H1 (cell line): ENCODE measurements around the gene TMEM252. TPM values are rescaled to one million over a fixed set of nuclear protein-coding genes. Genes with fewer than 3 reads are reported as not detected.

Experiments
- CTCF ChIA-PET: fragments of 300-600 bp; sonication (Branson Sonifier 250); formaldehyde crosslinking; loops from one replicate; lab custom pipeline; 2021; ENCODE audit not compliant: partially characterized antibody; lab: Charles Lee
- POLR2A ChIA-PET: fragments of 300-600 bp; sonication (Branson Sonifier 250); formaldehyde crosslinking; loops from one replicate; lab custom pipeline; 2021; ENCODE audit warnings: inconsistent platforms; ENCODE audit not compliant: partially characterized antibody; lab: Charles Lee
- DNase-seq, 2 experiments: peaks; one replicate each; pipeline versions ENCODE4 v3.0.0 to v3.0.0-alpha.2; 2010 to 2022; ENCODE audit warnings: low spot score in 2 of 2, low read depth in 1 of 2, mixed read lengths in 1 of 2
- FAIRE-seq: peaks from 2 replicates; lab custom pipeline; 2011; peaks lifted over from hg19 to GRCh38; lab: Jason Lieb, UNC
- H2AFZ ChIP-seq: 2 replicates; pipeline ENCODE4 v1.8.1; 2012; ENCODE audit warnings: low read length, inconsistent platforms
- H2AK5ac ChIP-seq: 2 replicates; pipeline ENCODE4 v1.6.1; 2013; ENCODE audit warnings: low read depth, low read length
- H2BK120ac ChIP-seq: replicated peaks from 2 replicates; pipeline ENCODE3; 2013; ENCODE audit warnings: low read depth, low read length, inconsistent platforms
- H2BK12ac ChIP-seq: 2 replicates; pipeline ENCODE4 v1.6.1; 2013; ENCODE audit warnings: low read depth, low read length
- H2BK15ac ChIP-seq: 2 replicates; pipeline ENCODE4 v1.6.1; 2013; ENCODE audit warnings: low read length
- H2BK20ac ChIP-seq: 2 replicates; pipeline ENCODE4 v1.6.1; 2013; ENCODE audit warnings: low read length
- H2BK5ac ChIP-seq: 2 replicates; pipeline ENCODE4 v1.6.1; 2013; ENCODE audit warnings: low read depth, low read length
- H3K14ac ChIP-seq: 2 replicates; pipeline ENCODE4 v1.6.1; 2013; ENCODE audit warnings: inconsistent platforms; ENCODE audit not compliant: insufficient read length
- H3K18ac ChIP-seq: 2 replicates; pipeline ENCODE4 v1.6.1; 2013; ENCODE audit warnings: low read length; ENCODE audit errors: extremely low read depth
- H3K23ac ChIP-seq: 2 replicates; pipeline ENCODE4 v1.6.1; 2013; ENCODE audit warnings: inconsistent platforms; ENCODE audit not compliant: insufficient read length
- H3K23me2 ChIP-seq: 2 replicates; pipeline ENCODE4 v1.6.1; 2013; ENCODE audit warnings: low read depth, low read length
- H3K27ac ChIP-seq: 2 replicates; pipeline ENCODE4 v1.6.1; 2011; ENCODE audit warnings: low read depth, low read length, inconsistent platforms
- H3K27me3 ChIP-seq, 4 experiments: replicated peaks in 1 of 4; 1 replicate in 1 of 4; 2 replicates in 3 of 4; pipeline versions ENCODE4 v1.6.1 to v1.8.1; 2011 to 2013; ENCODE audit warnings: low read length in 3 of 4, mild to moderate bottlenecking in 3 of 4, inconsistent platforms in 2 of 4, mixed read lengths in 2 of 4, moderate library complexity in 1 of 4; ENCODE audit not compliant: control insufficient read depth in 3 of 4, insufficient read depth in 3 of 4; ENCODE audit errors: extremely low read depth in 1 of 4
- H3K36me3 ChIP-seq, 4 experiments: 2 replicates each; pipeline versions ENCODE4 v1.6.1 to v1.8.1; 2011 to 2013; ENCODE audit warnings: mild to moderate bottlenecking in 4 of 4, low read length in 3 of 4, moderate library complexity in 2 of 4, control low read depth in 1 of 4, inconsistent platforms in 1 of 4; ENCODE audit not compliant: insufficient read depth in 4 of 4, control insufficient read depth in 2 of 4
- H3K4ac ChIP-seq: replicated peaks from 2 replicates; pipeline ENCODE3; 2013; ENCODE audit warnings: low read length, low read depth, mixed read lengths, inconsistent platforms; ENCODE audit not compliant: insufficient read length
- H3K4me1 ChIP-seq, 4 experiments: replicated peaks in 1 of 4; 1 replicate in 1 of 4; 2 replicates in 3 of 4; pipeline versions ENCODE4 v1.6.1 to v1.8.1; 2011 to 2013; ENCODE audit warnings: low read length in 3 of 4, inconsistent platforms in 2 of 4, mixed read lengths in 1 of 4; ENCODE audit not compliant: insufficient read depth in 4 of 4, control insufficient read depth in 3 of 4
- H3K4me2 ChIP-seq, 2 experiments: 2 replicates each; pipeline versions ENCODE4 v1.6.1 to v1.8.1; 2011 to 2013; ENCODE audit warnings: low read depth in 2 of 2, low read length in 2 of 2, control low read depth in 1 of 2, inconsistent platforms in 1 of 2, mild to moderate bottlenecking in 1 of 2; ENCODE audit not compliant: insufficient read depth in 1 of 2
- H3K4me3 ChIP-seq, 4 experiments: fragments of 200-600, 300-600 bp in 1 of 4; sonication (generic), shearing (Covaris generic), sonication (Bioruptor Twin) in 1 of 4; 2 replicates each; pipeline versions ENCODE4 v1.5.1 to v1.8.1; 2011 to 2016; ENCODE audit warnings: low read length in 4 of 4, low read depth in 3 of 4, control low read depth in 2 of 4, inconsistent platforms in 2 of 4, mild to moderate bottlenecking in 2 of 4, mixed read lengths in 1 of 4, moderate library complexity in 1 of 4; ENCODE audit not compliant: insufficient read depth in 2 of 4; ENCODE audit errors: extremely low read depth in 1 of 4
- H3K56ac ChIP-seq: replicated peaks from 2 replicates; pipeline ENCODE3; 2013; ENCODE audit warnings: low read depth, mild to moderate bottlenecking, mixed read lengths, low read length, inconsistent platforms; ENCODE audit not compliant: insufficient read length
- H3K79me1 ChIP-seq: 2 replicates; pipeline ENCODE4 v1.6.1; 2013; ENCODE audit warnings: low read depth, low read length, control low read depth
- H3K79me2 ChIP-seq, 2 experiments: 2 replicates each; pipeline versions ENCODE4 v1.6.1 to v1.8.1; 2012 to 2013; ENCODE audit warnings: low read length in 2 of 2, mild to moderate bottlenecking in 2 of 2, inconsistent platforms in 1 of 2; ENCODE audit not compliant: insufficient read depth in 2 of 2, control insufficient read depth in 1 of 2
- H3K9ac ChIP-seq, 4 experiments: replicated peaks in 1 of 4; 1 replicate in 1 of 4; 2 replicates in 3 of 4; pipeline versions ENCODE4 v1.6.1 to v1.8.1; 2011 to 2013; ENCODE audit warnings: low read depth in 3 of 4, low read length in 3 of 4, control low read depth in 2 of 4, mild to moderate bottlenecking in 2 of 4, moderate library complexity in 2 of 4, inconsistent platforms in 1 of 4; ENCODE audit errors: extremely low read depth in 1 of 4
- H3K9me3 ChIP-seq, 2 experiments: 2 replicates each; pipeline versions ENCODE4 v1.6.1 to v1.8.1; 2012 to 2013; ENCODE audit warnings: mild to moderate bottlenecking in 2 of 2, moderate library complexity in 2 of 2, control low read depth in 1 of 2, inconsistent platforms in 1 of 2, low read depth in 1 of 2, low read length in 1 of 2, mixed read lengths in 1 of 2; ENCODE audit not compliant: insufficient read depth in 2 of 2
- H4K20me1 ChIP-seq, 2 experiments: replicated peaks in 1 of 2; 2 replicates each; pipeline versions ENCODE3 to v1.8.1; 2011 to 2013; ENCODE audit warnings: inconsistent platforms in 2 of 2, low read length in 2 of 2, mild to moderate bottlenecking in 1 of 2; ENCODE audit not compliant: insufficient read depth in 2 of 2, control insufficient read depth in 1 of 2
- H4K5ac ChIP-seq: 2 replicates; pipeline ENCODE4 v1.6.1; 2013; ENCODE audit warnings: low read length, low read depth, mixed read lengths, inconsistent platforms; ENCODE audit not compliant: insufficient read length
- H4K8ac ChIP-seq: 2 replicates; pipeline ENCODE4 v1.8.0; 2013; ENCODE audit warnings: mild to moderate bottlenecking, moderate library complexity, low read length, inconsistent platforms; ENCODE audit not compliant: insufficient read depth; ENCODE audit errors: extremely low read depth
- H4K91ac ChIP-seq: replicated peaks from 2 replicates; pipeline ENCODE3; 2013; ENCODE audit warnings: low read length, mixed read lengths, inconsistent platforms; ENCODE audit not compliant: insufficient read length
- BACH1 ChIP-seq: IDR thresholded peaks from 2 replicates; pipeline ENCODE4 v1.6.1; 2012; ENCODE audit warnings: low read length, improper control_type of control experiment
- BCL11A ChIP-seq, 2 experiments: IDR thresholded peaks; one replicate each; pipeline ENCODE4 v1.6.1; 2011; ENCODE audit warnings: low read depth in 2 of 2, low read length in 2 of 2, mild to moderate bottlenecking in 2 of 2
- CHD1 ChIP-seq: IDR thresholded peaks from 2 replicates; pipeline ENCODE4 v1.6.1; 2012; ENCODE audit warnings: low read depth, low read length, improper control_type of control experiment
- GTF2F1 ChIP-seq: IDR thresholded peaks from 2 replicates; pipeline ENCODE4 v1.6.1; 2012; ENCODE audit warnings: low read depth, low read length, improper control_type of control experiment, borderline replicate concordance
- HDAC6 ChIP-seq: IDR thresholded peaks from one replicate; pipeline ENCODE4 v1.7.1; 2012; ENCODE audit warnings: low read depth, mild to moderate bottlenecking, inconsistent platforms, low read length, moderate library complexity
- JUN ChIP-seq: IDR thresholded peaks from 2 replicates; pipeline ENCODE4 v1.6.1; 2011; ENCODE audit warnings: low read depth, mild to moderate bottlenecking, improper control_type of control experiment, low read length
- KDM1A ChIP-seq: fragments of 200-600, 300-600 bp; sonication (generic); IDR thresholded peaks from 2 replicates; pipeline ENCODE4 v1.7.1; 2016; ENCODE audit warnings: mild to moderate bottlenecking, low read length, borderline replicate concordance
- PHF8 ChIP-seq: fragments of 200-600 bp; sonication (generic); conservative IDR thresholded peaks from 2 replicates; pipeline ENCODE4 v1.7.1; 2012; ENCODE audit warnings: low read depth, mild to moderate bottlenecking, inconsistent platforms, low read length, moderate library complexity
- POU5F1 ChIP-seq: IDR thresholded peaks from 2 replicates; pipeline ENCODE4 v1.6.1; 2011; ENCODE audit warnings: low read depth, mild to moderate bottlenecking, low read length, moderate library complexity
- RAD21 ChIP-seq, 2 experiments: IDR thresholded peaks in 1 of 2; conservative IDR thresholded peaks in 1 of 2; 2 replicates each; pipeline ENCODE4 v1.6.1; 2011; ENCODE audit warnings: low read depth in 2 of 2, low read length in 2 of 2, improper control_type of control experiment in 1 of 2, inconsistent platforms in 1 of 2, mild to moderate bottlenecking in 1 of 2, moderate library complexity in 1 of 2
- RNF2 ChIP-seq: fragments of 200-900, 300-1000 bp; sonication (generic); IDR thresholded peaks from 2 replicates; pipeline ENCODE4 v1.7.1; 2016; ENCODE audit warnings: borderline replicate concordance, low read depth, mild to moderate bottlenecking, antibody characterized with exemption, low read length; ENCODE audit not compliant: poor library complexity, severe bottlenecking; ENCODE audit errors: missing control alignments
- SP4 ChIP-seq: IDR thresholded peaks from 2 replicates; pipeline ENCODE4 v1.6.1; 2012; ENCODE audit warnings: low read length, inconsistent platforms
- TCF12 ChIP-seq: IDR thresholded peaks from 2 replicates; pipeline ENCODE4 v1.6.1; 2011; ENCODE audit warnings: low read depth, mild to moderate bottlenecking, low read length
- whole genome bisulfite sequencing, 2 experiments: shearing (Covaris generic) in 1 of 2; methylation state at CpG; one replicate each; pipeline versions ENCODE4 v1.1.6 to v1.1.7; 2013 to 2015; ENCODE audit warnings: low lambda C conversion rate in 2 of 2, mixed read lengths in 2 of 2, inconsistent platforms in 1 of 2, low coverage in 1 of 2, missing lambda C conversion rate in 1 of 2; ENCODE audit not compliant: insufficient replicate concordance in 2 of 2, insufficient coverage in 1 of 2, insufficient read length in 1 of 2; ENCODE audit errors: extremely low coverage in 1 of 2, missing lambda C conversion rate in 1 of 2; 5-methylcytosine and 5-hydroxymethylcytosine counted together
- polyA plus RNA-seq, 7 experiments: library from polyadenylated mRNA; depleted of rRNA in 3 of 7; stranded (reverse) in 5 of 7; unstranded in 2 of 7; fragments of >200 nt in 5 of 7; fragments of 200-250 nt in 2 of 7; gene quantifications; 1 replicate in 5 of 7; 2 replicates in 1 of 7; 4 replicates in 1 of 7; pipeline versions ENCODE4 v1.2.1 to v1.2.3, GENCODE V29; 2011 to 2013; ENCODE audit warnings: missing spikeins in 2 of 7, mixed read lengths in 2 of 7
- total RNA-seq: library from RNA; stranded (reverse); fragmentation: NEBNext Ultra II Directional; extraction: Animal tissue kit (Norgen Biotek cat#: 25700); gene quantifications from 2 replicates; pipeline ENCODE4 v1.2.1, GENCODE V29; 2021

The TMEM252 gene
- total and polyA plus RNA-seq, 2 of the 8 experiments (the other 6 are each of a cell fraction or from before 2014, with no cell fraction given) = not detected

- ChIA-PET CTCF (interaction anchor here (0.6 to 2.3 kb wide), 4 partner anchors 8 to 115 kb away, joined by 3 to 6 read pairs (median 4); no protein-coding TSS in a partner anchor), POLR2A (no interaction called here)
- Histone ChIP-seq H3K9ac (no peak overlapping the region), H2AFZ (no peak overlapping the region), H3K4me1 (no peaks in the 10 kb centered on the region), H3K18ac (no peak overlapping the region), H3K4me3 (no peak overlapping the region), H2BK20ac (no peak overlapping the region), H2AK5ac (no peak overlapping the region), H3K36me3 (no peaks in the 10 kb centered on the region), H3K9me3 (no peaks in the 10 kb centered on the region), H3K14ac (no peak overlapping the region), H3K23me2 (no peaks in the 10 kb centered on the region; the same call in 1 of the 2 replicates), H3K27ac (no peak overlapping the region), H3K4me2 (no peak overlapping the region), H4K20me1 (no peaks in the 10 kb centered on the region), H3K27me3 (peaks cover 0 to 8% (median 5%) of the 10 kb centered on the region in 4 experiments; a peak in 5 of 7 replicates), H4K8ac (no peak overlapping the region), H2BK12ac (no peak overlapping the region), H3K23ac (no peak overlapping the region), H3K79me1 (no peaks in the 10 kb centered on the region), H3K56ac (no peak overlapping the region), H3K79me2 (no peaks in the 10 kb centered on the region), H2BK120ac (no peak overlapping the region), H3K4ac (no peak overlapping the region), H2BK5ac (no peak overlapping the region), H2BK15ac (no peak overlapping the region), H4K5ac (no peak overlapping the region), H4K91ac (no peak overlapping the region)
- WGBS, 2 experiments = 88% methylated on average over 3 of the region's 3 CpGs; no CpG with 5 or more reads in 1 of the 2 experiments
- FAIRE-seq = no peak
- DNase-seq = no peak
- TF ChIP-seq SP4 (no peak), KDM1A (no peak), BCL11A (IDR thresholded peaks at IDR 0.05; ENCODE audit: low read depth in 2 of 2, low read length in 2 of 2) (no peak), RNF2 (no peak), TCF12 (no peak), JUN (no peak), GTF2F1 (no peak), PHF8 (no peak), CHD1 (no peak), HDAC6 (no peak), POU5F1 (no peak), BACH1 (no peak), RAD21 (IDR thresholded peaks at IDR 0.05 in 1 of 2, conservative IDR thresholded peaks at IDR 0.05 in 1 of 2; ENCODE audit: low read depth in 2 of 2, low read length in 2 of 2) (no peak)
These were observed 7.0 kb downstream of the TMEM252 start for GRCh38 chr9:68533678-68534077.
